Stimulated activated CD4-positive, alpha-beta T cell treated with anti-CD3 and anti-CD28 coated beads, TNF-alpha, amount 100 ng/mL, for 4 hours (primary cell): ENCODE results near the gene ELP6.

ENCODE experiments used
- DNase-seq, 3 experiments: peaks; one replicate each; pipeline ENCODE4 v3.0.0-alpha.2; 2020; ENCODE audit warnings: low read depth in 3 of 3

The ELP6 gene, protein sequence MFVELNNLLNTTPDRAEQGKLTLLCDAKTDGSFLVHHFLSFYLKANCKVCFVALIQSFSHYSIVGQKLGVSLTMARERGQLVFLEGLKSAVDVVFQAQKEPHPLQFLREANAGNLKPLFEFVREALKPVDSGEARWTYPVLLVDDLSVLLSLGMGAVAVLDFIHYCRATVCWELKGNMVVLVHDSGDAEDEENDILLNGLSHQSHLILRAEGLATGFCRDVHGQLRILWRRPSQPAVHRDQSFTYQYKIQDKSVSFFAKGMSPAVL

DNA sequence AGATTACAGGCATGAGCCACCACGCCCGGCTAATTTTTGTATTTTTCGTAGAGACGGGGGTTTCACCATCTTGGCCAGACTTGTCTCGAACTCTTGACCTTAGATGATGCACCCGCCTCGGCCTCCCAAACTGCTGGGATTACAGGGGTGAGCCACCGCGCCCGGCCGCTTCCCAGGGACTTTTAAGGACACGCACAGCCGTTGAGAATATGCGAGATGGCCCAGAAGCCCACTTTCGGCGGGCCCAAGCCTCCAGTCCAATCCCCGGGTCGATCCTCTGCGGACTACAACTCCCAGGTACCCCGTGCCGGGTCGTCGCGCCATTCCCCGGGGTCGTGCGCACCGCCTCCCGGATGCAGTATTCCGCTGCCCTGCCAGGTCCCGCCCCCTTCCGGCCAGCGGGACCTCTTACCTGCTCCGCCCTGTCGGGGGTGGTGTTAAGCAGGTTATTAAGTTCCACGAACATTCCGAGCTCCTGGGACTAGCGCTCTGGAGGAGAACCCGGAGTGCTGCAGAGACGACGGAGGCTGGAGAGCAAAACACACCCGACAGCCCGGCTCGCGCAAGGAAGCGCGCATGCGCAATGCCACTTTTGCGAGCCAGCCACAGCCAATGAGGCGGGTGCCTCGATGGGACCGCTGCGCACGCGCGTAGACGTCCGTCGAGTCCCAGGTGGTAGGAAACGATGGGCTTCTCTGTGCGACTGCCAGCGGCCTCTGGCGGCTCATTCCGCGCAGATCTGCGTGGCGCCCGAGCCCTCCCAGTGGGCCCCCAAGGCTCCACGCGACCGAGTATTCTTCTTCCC, at the start of gene ELP6:
Gene ELP6, minus strand, starts transcription at position 588 of the 805 bp plus-strand sequence. Its CDS starts 122 bp downstream, at position 466.
- DNase-seq = peak; percentile 94 to 95 (median 94)

- DNase-seq = no peak
Observed at GRCh38 chr3:47556351-47556750, 42.8 kb upstream of the ELP6 start.

- DNase-seq = no peak
Observed at GRCh38 chr3:47554335-47554734, 40.8 kb upstream of the ELP6 start.

- DNase-seq = no peak
Observed at GRCh38 chr3:47553407-47553806, 39.9 kb upstream of the ELP6 start.

GRCh38 chr3:47542471-47543173, 29.1 kb upstream of the ELP6 start:
- DNase-seq = no peak

DNA sequence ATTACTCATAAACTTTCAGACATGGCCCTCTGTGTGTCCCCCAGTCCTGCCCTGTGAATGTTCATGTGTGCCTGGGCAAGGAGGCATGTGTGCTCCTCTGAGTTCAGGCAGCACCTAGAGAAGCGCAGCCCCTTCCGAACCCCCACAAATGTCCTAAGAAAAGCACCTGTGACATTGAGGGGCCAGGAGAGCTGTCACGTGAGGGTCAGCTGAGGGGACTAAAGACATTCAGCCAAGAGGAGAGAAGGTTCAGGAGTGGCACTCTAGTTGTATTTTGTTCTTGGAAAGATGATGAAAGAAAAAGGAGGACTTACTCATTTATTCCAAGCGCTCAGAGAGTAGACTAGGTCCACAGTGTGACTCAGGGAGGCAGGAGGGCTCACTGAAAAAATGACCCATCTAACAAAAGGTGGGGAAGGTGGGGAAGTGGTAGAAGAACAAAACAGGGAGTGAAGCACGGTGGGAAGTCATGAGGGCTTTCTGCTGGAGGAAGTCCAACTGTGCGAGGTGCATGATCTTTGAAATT, 28.1 kb upstream of the ELP6 start:
- DNase-seq = no peak

- no peak for DNase-seq
Observed at GRCh38 chr3:47540281-47540680, 26.8 kb upstream of the ELP6 start.

GRCh38 chr3:47536967-47537366, 23.5 kb upstream of the ELP6 start:
- no peak for DNase-seq

GRCh38 chr3:47536221-47536891, 22.8 kb upstream of the ELP6 start:
- DNase-seq = no peak

- no peak for DNase-seq
Observed at GRCh38 chr3:47533996-47534454, 20.5 kb upstream of the ELP6 start.

DNA sequence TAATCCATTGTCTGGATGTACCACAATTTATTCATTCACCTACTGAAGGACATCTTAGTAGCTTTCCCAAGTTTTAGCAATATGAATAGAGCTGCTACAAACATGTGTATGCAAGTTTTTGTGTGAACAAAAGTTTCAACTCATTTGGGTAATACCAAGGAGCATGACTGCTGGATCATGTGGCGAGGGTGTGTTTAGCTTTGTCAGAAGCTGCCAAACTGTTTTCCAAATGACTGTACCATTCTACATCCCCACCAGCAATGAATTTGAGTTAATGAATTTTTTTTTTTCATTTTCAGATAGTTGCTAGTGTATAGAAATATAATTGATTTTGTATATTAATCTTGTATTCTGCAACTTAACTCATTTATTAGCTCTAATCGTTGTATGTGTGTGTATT, 20.0 kb upstream of the ELP6 start:
- DNase-seq = no peak

DNA sequence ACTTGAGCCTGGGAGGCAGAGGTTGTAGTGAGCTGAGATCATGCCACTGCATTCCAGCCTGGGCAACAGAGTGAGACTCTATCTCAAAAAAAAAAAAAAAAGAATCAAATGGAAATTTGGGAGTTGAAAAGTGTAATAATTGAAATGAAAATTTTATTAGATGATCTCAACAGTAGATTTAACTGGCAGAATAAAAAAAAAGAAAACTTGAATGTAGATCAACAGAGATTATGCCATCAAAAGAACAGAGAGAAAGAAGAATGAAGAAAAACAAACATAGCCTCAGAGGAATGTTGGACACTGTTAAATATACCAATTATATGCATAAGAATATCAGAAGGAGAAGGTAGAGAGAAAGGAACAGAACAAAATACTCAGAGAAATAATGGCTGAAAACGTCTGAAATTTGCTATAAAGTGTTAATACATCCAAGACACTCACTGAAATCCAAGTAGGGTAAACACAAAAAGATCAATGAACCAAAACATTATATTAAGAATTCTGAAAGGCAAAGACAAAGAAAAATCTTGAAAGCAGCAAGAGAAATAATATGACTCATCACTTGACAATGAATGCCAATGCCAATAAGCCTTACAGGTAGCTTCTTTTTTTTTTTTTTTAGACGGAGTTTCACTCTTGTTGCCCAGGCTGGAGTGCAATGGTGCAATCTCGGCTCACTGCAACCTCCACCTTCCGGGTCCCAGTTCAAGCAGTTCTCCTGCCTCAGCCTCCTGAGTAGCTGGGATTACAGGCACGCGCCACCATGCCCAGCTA, 14.6 kb upstream of the ELP6 start:
- DNase-seq = no peak

GRCh38 chr3:47525617-47526016, 12.1 kb upstream of the ELP6 start:
- no peak for DNase-seq

GRCh38 chr3:47523310-47524073, 10.0 kb upstream of the ELP6 start:
- DNase-seq = no peak

- peak; percentile 42 to 47 (median 42) for DNase-seq
Observed at GRCh38 chr3:47522082-47522987, 8.8 kb upstream of the ELP6 start.

GRCh38 chr3:47520756-47521155, 7.2 kb upstream of the ELP6 start:
- DNase-seq = no peak

DNA sequence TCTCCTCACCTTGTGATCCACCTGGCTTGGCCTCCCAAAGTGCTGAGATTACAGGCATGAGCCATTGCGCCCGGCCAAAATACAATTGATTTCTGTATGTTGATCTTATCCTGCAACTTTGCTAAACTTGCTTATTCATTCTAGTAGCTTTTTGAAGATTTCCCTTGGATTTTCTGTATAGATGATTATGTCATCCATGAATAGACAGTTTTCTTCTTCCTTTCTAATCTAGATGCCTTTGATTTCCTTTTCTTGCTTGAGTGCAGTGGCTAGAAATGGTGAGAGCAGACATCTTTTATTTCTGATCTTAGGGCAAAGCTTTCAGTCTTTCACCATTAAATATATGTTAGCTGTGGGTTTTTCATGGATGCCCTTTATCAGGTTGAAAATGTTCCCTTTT, 4.4 kb upstream of the ELP6 start:
- no peak for DNase-seq

GRCh38 chr3:47515864-47516319, 2.4 kb upstream of the ELP6 start:
- no peak for DNase-seq

DNA sequence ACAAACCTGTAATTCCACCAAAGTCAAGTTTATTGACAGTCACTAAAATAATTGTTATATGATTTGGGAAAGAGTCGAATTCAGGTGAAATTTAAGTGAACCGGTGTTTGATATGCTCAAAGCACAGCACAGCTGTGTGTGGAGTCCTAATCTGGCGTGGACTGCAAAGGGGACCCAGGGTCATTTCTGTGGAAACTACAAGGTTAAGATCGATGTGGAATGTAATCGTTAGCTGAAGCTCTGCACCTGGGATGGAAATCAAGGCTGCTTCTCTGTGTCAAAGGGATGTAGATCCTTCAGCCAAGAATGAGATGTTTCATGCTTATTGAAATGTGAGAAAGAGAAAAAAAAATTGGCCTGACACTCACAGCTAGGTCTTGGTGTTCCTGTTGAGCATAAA, 1.6 kb upstream of the ELP6 start:
- no peak for DNase-seq
